HepG2 (cell line): ENCODE results near the gene PHKG1. TPM values are rescaled to one million over a fixed set of nuclear protein-coding genes. Genes with fewer than 3 reads are reported as not detected.

Experiments
- ARID2 ChIP-seq: sonication (generic); formaldehyde crosslinking; IDR thresholded peaks from 2 replicates; pipeline ENCODE4 v1.8.1; 2022; ENCODE audit warnings: mild to moderate bottlenecking, missing genetic modification reagents, borderline replicate concordance
- CREM ChIP-seq, 2 experiments: sonication (generic) in 1 of 2; formaldehyde crosslinking in 1 of 2; IDR thresholded peaks; 2 replicates each; pipeline versions ENCODE4 v1.4.0 to v1.6.1; 2016 to 2020; ENCODE audit warnings: antibody characterized with exemption in 1 of 2, mild to moderate bottlenecking in 1 of 2, missing genetic modification reagents in 1 of 2
- GABPA ChIP-seq, 2 experiments: IDR thresholded peaks; 2 replicates each; pipeline ENCODE4 v1.6.1; 2011 to 2016; ENCODE audit warnings: low read depth in 2 of 2, low read length in 1 of 2, missing biosample characterization in 1 of 2, missing genetic modification characterization in 1 of 2
- GFI1 ChIP-seq: sonication (generic); formaldehyde crosslinking; IDR thresholded peaks from 2 replicates; pipeline ENCODE4 v1.5.0; 2020; ENCODE audit warnings: missing genetic modification reagents, mild to moderate bottlenecking, borderline replicate concordance
- KLF11 ChIP-seq: IDR thresholded peaks from 2 replicates; pipeline ENCODE4 v1.6.1; 2016; ENCODE audit warnings: missing compliant biosample characterization
- NFATC3 ChIP-seq: sonication (generic); formaldehyde crosslinking; IDR thresholded peaks from 2 replicates; pipeline ENCODE4 v1.5.1; 2020; ENCODE audit warnings: mild to moderate bottlenecking, missing genetic modification reagents
- NR2F1 ChIP-seq, 2 experiments: fragments of 450-650 bp in 1 of 2; formaldehyde crosslinking in 1 of 2; IDR thresholded peaks; 2 replicates each; pipeline versions ENCODE4 v1.5.0 to v1.6.1; 2016 to 2020; ENCODE audit warnings: mild to moderate bottlenecking in 1 of 2, missing compliant biosample characterization in 1 of 2, missing genetic modification reagents in 1 of 2, moderate library complexity in 1 of 2
- PPARG ChIP-seq: conservative IDR thresholded peaks from 2 replicates; pipeline ENCODE4 v1.6.1; 2016; ENCODE audit warnings: missing biosample characterization, missing genetic modification reagents
- PTBP1 ChIP-seq: fragments of 200-400 bp; formaldehyde crosslinking; IDR thresholded peaks from 2 replicates; pipeline ENCODE4 v1.6.1; 2018; ENCODE audit warnings: low read length, low read depth; ENCODE audit not compliant: poor library complexity, severe bottlenecking
- RAD51 ChIP-seq: fragments of 450-650 bp; IDR thresholded peaks from 2 replicates; pipeline ENCODE4 v1.6.1; 2016; ENCODE audit warnings: borderline replicate concordance
- SOX5 ChIP-seq: IDR thresholded peaks from 2 replicates; pipeline ENCODE4 v1.6.1; 2016; ENCODE audit warnings: borderline replicate concordance
- TAF1 ChIP-seq: sonication (generic); formaldehyde crosslinking; IDR thresholded peaks from 2 replicates; pipeline ENCODE4 v1.4.0; 2020; ENCODE audit warnings: missing genetic modification reagents
- TCF7L2 ChIP-seq: IDR thresholded peaks from 2 replicates; pipeline ENCODE4 v1.6.1; 2011; ENCODE audit warnings: mild to moderate bottlenecking, low read depth, low read length, moderate library complexity
- ZNF138 ChIP-seq: sonication (generic); formaldehyde crosslinking; IDR thresholded peaks from 2 replicates; pipeline ENCODE4 v1.5.0; 2020; ENCODE audit warnings: mild to moderate bottlenecking, low read depth, missing genetic modification reagents
- ZNF24 ChIP-seq: fragments of 450-650 bp; IDR thresholded peaks from 2 replicates; pipeline ENCODE4 v1.6.1; 2017; ENCODE audit warnings: antibody characterized with exemption, mild to moderate bottlenecking
- ZNF761 ChIP-seq: sonication (generic); formaldehyde crosslinking; conservative IDR thresholded peaks from 2 replicates; pipeline ENCODE4 v1.4.0; 2020; ENCODE audit warnings: mild to moderate bottlenecking, missing genetic modification reagents
- ZNF766 ChIP-seq: sonication (generic); formaldehyde crosslinking; IDR thresholded peaks from 2 replicates; pipeline ENCODE4 v1.5.0; 2020; ENCODE audit warnings: missing genetic modification reagents, borderline replicate concordance
- polyA plus RNA-seq, 8 experiments: library from polyadenylated mRNA; depleted of rRNA in 3 of 8; stranded (reverse) in 7 of 8; unstranded in 1 of 8; fragments of >200 nt; fragmentation: Illumina TruSeq in 4 of 8; extraction: Trizol in 4 of 8; gene quantifications; 2 replicates each; pipeline versions ENCODE4 v1.2.1 to v1.2.3, GENCODE V29; 2011 to 2016; ENCODE audit warnings: low read depth in 4 of 8, missing spikeins in 1 of 8, mixed read lengths in 1 of 8; ENCODE audit not compliant: insufficient read depth in 1 of 8
- total RNA-seq, 5 experiments: library from RNA; depleted of rRNA; stranded (reverse); fragments of >200 nt; fragmentation: Illumina TruSeq; extraction: Trizol; gene quantifications; 2 replicates each; pipeline ENCODE4 v1.2.3, GENCODE V29; 2016; ENCODE audit warnings: low read depth in 1 of 5
- TF ChIP-seq, protein P1 (sequence below): sonication (generic); formaldehyde crosslinking; conservative IDR thresholded peaks from 2 replicates; pipeline ENCODE4 v1.8.0; 2022; ENCODE audit warnings: mild to moderate bottlenecking, moderate library complexity, missing genetic modification reagents
- TF ChIP-seq, protein P2 (sequence below): sonication (generic); formaldehyde crosslinking; IDR thresholded peaks from 2 replicates; pipeline ENCODE4 v1.8.0; 2023; ENCODE audit warnings: mild to moderate bottlenecking, missing genetic modification reagents
- TF ChIP-seq, protein P3 (sequence below): sonication (generic); formaldehyde crosslinking; IDR thresholded peaks from 2 replicates; pipeline ENCODE4 v1.4.0; 2020; ENCODE audit warnings: missing genetic modification reagents, borderline replicate concordance
- TF ChIP-seq, protein P4 (sequence below): IDR thresholded peaks from 2 replicates; pipeline ENCODE4 v1.6.1; 2016; ENCODE audit warnings: mild to moderate bottlenecking, missing biosample characterization, missing genetic modification reagents
- TF ChIP-seq, protein P5 (sequence below): IDR thresholded peaks from 2 replicates; pipeline ENCODE4 v1.6.1; 2016

The PHKG1 gene
- total and polyA plus RNA-seq, 2 of the 13 experiments (the other 11 are each of a cell fraction or from before 2014, with no cell fraction given), result 0.44 to 0.71 TPM

DNA sequence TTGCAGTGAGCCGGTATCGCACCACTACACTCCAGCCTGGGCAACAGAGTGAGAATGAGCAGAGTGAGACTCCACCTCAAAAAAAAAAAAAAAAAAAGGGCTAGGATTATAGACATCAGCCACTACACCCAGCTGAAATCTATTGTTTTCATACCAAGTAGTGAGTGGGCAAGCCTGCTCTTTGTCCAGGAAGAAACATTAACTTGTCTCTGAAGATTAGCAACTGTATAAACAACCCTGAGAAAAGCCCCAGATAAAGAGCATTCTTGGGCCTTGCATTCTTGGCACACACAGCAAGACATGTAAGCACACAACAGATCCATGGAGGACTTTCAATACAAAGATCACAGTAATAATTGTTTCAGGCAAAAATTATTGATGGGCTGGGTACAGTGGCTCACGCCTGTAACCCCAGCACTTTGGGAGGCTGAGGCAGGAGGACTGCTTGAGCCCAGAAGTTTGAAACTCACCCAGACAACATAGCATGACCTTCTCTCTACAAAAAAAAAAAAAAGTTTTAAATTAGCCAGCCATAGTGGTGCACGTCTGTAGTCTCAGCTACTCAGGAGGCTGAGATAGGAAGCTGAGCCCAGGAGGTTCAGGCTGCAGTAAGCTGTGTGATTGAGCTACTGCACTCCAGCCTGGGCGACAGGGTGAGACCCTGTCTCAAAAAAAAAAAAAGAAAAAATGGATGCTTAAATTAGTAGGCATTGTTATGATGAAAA lies 45.9 kb downstream of the PHKG1 start (continued):
- TF ChIP-seq GFI1 (CRISPR knock-in tag) (no peak), CREM (IDR thresholded peaks at IDR 0.05) (peak; percentile 26; the same call in 1 of the 2 replicates), CREM (CRISPR knock-in tag; IDR thresholded peaks at IDR 0.05) (no peak), ZNF24 (no peak), SOX5 (peak; percentile 27; the same call in 1 of the 2 replicates), TAF1 (CRISPR knock-in tag) (no peak), KLF11 (CRISPR knock-in tag) (no peak), NFATC3 (CRISPR knock-in tag) (no peak), ZNF761 (CRISPR knock-in tag) (no peak), PPARG (0 out of 2 replicates have a peak, but pooled peaks have one; percentile 33), TCF7L2 (no peak), NR2F1 (CRISPR knock-in tag; IDR thresholded peaks at IDR 0.05) (no peak), PTBP1 (no peak), ARID2 (CRISPR knock-in tag) (no peak), ZNF138 (CRISPR knock-in tag) (no peak), ZNF766 (no peak), GABPA (IDR thresholded peaks at IDR 0.05; ENCODE audit: low read depth, low read length) (no peak), GABPA (CRISPR knock-in tag; IDR thresholded peaks at IDR 0.05; ENCODE audit: low read depth) (no peak), RAD51 (no peak)
- TF ChIP-seq, protein P1, sequence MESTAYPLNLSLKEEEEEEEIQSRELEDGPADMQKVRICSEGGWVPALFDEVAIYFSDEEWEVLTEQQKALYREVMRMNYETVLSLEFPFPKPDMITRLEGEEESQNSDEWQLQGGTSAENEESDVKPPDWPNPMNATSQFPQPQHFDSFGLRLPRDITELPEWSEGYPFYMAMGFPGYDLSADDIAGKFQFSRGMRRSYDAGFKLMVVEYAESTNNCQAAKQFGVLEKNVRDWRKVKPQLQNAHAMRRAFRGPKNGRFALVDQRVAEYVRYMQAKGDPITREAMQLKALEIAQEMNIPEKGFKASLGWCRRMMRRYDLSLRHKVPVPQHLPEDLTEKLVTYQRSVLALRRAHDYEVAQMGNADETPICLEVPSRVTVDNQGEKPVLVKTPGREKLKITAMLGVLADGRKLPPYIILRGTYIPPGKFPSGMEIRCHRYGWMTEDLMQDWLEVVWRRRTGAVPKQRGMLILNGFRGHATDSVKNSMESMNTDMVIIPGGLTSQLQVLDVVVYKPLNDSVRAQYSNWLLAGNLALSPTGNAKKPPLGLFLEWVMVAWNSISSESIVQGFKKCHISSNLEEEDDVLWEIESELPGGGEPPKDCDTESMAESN (CRISPR knock-in tag), result no peak
- TF ChIP-seq, protein P2, sequence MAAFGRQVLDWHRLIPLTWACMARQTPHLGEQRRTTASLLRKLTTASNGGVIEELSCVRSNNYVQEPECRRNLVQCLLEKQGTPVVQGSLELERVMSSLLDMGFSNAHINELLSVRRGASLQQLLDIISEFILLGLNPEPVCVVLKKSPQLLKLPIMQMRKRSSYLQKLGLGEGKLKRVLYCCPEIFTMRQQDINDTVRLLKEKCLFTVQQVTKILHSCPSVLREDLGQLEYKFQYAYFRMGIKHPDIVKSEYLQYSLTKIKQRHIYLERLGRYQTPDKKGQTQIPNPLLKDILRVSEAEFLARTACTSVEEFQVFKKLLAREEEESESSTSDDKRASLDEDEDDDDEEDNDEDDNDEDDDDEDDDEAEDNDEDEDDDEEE (CRISPR knock-in tag), result no peak
- TF ChIP-seq, protein P3, sequence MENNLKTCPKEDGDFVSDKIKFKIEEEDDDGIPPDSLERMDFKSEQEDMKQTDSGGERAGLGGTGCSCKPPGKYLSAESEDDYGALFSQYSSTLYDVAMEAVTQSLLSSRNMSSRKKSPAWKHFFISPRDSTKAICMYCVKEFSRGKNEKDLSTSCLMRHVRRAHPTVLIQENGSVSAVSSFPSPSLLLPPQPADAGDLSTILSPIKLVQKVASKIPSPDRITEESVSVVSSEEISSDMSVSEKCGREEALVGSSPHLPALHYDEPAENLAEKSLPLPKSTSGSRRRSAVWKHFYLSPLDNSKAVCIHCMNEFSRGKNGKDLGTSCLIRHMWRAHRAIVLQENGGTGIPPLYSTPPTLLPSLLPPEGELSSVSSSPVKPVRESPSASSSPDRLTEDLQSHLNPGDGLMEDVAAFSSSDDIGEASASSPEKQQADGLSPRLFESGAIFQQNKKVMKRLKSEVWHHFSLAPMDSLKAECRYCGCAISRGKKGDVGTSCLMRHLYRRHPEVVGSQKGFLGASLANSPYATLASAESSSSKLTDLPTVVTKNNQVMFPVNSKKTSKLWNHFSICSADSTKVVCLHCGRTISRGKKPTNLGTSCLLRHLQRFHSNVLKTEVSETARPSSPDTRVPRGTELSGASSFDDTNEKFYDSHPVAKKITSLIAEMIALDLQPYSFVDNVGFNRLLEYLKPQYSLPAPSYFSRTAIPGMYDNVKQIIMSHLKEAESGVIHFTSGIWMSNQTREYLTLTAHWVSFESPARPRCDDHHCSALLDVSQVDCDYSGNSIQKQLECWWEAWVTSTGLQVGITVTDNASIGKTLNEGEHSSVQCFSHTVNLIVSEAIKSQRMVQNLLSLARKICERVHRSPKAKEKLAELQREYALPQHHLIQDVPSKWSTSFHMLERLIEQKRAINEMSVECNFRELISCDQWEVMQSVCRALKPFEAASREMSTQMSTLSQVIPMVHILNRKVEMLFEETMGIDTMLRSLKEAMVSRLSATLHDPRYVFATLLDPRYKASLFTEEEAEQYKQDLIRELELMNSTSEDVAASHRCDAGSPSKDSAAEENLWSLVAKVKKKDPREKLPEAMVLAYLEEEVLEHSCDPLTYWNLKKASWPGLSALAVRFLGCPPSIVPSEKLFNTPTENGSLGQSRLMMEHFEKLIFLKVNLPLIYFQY (CRISPR knock-in tag), result no peak
- TF ChIP-seq, protein P4, sequence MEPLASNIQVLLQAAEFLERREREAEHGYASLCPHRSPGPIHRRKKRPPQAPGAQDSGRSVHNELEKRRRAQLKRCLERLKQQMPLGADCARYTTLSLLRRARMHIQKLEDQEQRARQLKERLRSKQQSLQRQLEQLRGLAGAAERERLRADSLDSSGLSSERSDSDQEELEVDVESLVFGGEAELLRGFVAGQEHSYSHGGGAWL (CRISPR knock-in tag), result no peak
- TF ChIP-seq, protein P5, sequence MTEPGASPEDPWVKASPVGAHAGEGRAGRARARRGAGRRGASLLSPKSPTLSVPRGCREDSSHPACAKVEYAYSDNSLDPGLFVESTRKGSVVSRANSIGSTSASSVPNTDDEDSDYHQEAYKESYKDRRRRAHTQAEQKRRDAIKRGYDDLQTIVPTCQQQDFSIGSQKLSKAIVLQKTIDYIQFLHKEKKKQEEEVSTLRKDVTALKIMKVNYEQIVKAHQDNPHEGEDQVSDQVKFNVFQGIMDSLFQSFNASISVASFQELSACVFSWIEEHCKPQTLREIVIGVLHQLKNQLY (CRISPR knock-in tag), result no peak
